ENCODE measurements around the gene RAB11FIP4. TPM values are rescaled to one million over a fixed set of nuclear protein-coding genes. Genes with fewer than 3 reads are reported as not detected.

RAB11FIP4 gene
- total and polyA plus RNA-seq, 10 of the 15 experiments (the other 5 are each of a cell fraction or from before 2014, with no cell fraction given) = 1.4 to 27.0 (median 17.6) TPM

DNA sequence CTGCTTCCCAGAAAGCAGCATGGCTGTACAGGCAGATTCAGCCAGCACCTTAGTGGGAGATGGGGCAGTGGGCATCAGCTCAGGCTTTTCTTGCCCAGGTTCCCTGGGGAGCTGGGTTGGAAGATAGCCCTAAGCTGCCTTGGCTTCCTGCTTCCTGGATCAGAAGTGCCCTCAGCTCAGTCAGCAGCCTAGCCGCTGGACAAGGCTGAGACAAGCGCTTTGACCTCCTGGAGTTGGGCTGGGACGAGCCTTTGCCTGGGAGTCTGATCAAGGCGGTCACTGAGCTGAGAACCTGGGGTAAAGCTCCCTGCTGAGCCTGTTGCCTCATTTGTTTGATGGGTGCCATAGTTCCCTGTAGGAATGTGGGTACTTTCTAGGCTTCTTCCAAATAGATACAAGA lies 190.0 kb downstream of the RAB11FIP4 start (continued):
- TF ChIP-seq, protein P1, sequence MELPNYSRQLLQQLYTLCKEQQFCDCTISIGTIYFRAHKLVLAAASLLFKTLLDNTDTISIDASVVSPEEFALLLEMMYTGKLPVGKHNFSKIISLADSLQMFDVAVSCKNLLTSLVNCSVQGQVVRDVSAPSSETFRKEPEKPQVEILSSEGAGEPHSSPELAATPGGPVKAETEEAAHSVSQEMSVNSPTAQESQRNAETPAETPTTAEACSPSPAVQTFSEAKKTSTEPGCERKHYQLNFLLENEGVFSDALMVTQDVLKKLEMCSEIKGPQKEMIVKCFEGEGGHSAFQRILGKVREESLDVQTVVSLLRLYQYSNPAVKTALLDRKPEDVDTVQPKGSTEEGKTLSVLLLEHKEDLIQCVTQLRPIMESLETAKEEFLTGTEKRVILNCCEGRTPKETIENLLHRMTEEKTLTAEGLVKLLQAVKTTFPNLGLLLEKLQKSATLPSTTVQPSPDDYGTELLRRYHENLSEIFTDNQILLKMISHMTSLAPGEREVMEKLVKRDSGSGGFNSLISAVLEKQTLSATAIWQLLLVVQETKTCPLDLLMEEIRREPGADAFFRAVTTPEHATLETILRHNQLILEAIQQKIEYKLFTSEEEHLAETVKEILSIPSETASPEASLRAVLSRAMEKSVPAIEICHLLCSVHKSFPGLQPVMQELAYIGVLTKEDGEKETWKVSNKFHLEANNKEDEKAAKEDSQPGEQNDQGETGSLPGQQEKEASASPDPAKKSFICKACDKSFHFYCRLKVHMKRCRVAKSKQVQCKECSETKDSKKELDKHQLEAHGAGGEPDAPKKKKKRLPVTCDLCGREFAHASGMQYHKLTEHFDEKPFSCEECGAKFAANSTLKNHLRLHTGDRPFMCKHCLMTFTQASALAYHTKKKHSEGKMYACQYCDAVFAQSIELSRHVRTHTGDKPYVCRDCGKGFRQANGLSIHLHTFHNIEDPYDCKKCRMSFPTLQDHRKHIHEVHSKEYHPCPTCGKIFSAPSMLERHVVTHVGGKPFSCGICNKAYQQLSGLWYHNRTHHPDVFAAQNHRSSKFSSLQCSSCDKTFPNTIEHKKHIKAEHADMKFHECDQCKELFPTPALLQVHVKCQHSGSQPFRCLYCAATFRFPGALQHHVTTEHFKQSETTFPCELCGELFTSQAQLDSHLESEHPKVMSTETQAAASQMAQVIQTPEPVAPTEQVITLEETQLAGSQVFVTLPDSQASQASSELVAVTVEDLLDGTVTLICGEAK (IDR thresholded peaks at IDR 0.05; ENCODE audit: borderline replicate concordance) = no peak
- no peak for TF ChIP-seq SIN3A (IDR thresholded peaks at IDR 0.05; ENCODE audit: low read depth, low read length)
- no peak for TF ChIP-seq CREB1 (IDR thresholded peaks at IDR 0.05; ENCODE audit: low read depth)
- TF ChIP-seq SUZ12 (IDR thresholded peaks at IDR 0.05; ENCODE audit: unreplicated experiment) = no peak
- TF ChIP-seq, protein P2, sequence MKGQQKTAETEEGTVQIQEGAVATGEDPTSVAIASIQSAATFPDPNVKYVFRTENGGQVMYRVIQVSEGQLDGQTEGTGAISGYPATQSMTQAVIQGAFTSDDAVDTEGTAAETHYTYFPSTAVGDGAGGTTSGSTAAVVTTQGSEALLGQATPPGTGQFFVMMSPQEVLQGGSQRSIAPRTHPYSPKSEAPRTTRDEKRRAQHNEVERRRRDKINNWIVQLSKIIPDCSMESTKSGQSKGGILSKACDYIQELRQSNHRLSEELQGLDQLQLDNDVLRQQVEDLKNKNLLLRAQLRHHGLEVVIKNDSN (IDR thresholded peaks at IDR 0.05; ENCODE audit: borderline replicate concordance, extremely low read length, insufficient read depth, low read depth, low read length) = no peak
- no peak for TF ChIP-seq NBN (IDR thresholded peaks at IDR 0.05)
- TF ChIP-seq POLR2AphosphoS5 (IDR thresholded peaks at IDR 0.05; ENCODE audit: low read length) = no peak
- TF ChIP-seq ETV6 (conservative IDR thresholded peaks at IDR 0.05 in 1 of 2, IDR thresholded peaks at IDR 0.05 in 1 of 2; ENCODE audit: borderline replicate concordance in 1 of 2, low read depth in 1 of 2) = no peak
- no peak for TF ChIP-seq ZNF622 (IDR thresholded peaks at IDR 0.05)
- TF ChIP-seq, protein P3, sequence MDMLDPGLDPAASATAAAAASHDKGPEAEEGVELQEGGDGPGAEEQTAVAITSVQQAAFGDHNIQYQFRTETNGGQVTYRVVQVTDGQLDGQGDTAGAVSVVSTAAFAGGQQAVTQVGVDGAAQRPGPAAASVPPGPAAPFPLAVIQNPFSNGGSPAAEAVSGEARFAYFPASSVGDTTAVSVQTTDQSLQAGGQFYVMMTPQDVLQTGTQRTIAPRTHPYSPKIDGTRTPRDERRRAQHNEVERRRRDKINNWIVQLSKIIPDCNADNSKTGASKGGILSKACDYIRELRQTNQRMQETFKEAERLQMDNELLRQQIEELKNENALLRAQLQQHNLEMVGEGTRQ (IDR thresholded peaks at IDR 0.05; ENCODE audit: borderline replicate concordance, low read depth, low read length) = no peak
